Left kidney (tissue), 2 donors: ENCODE measurements around the gene CEACAM21. TPM values are rescaled to one million over a fixed set of nuclear protein-coding genes. Genes with fewer than 3 reads are reported as not detected.
A peak's percentile ranks its signal among the peaks of the same experiment; 100 is the strongest.

Experiments used
- DNase-seq: peaks from one replicate; pipeline ENCODE4 v3.0.0-alpha.2; 2013
- polyA plus RNA-seq: library from polyadenylated mRNA; unstranded; fragments of 120-200 nt; gene quantifications from one replicate; pipeline ENCODE4 v1.2.1, GENCODE V29; 2013; ENCODE audit not compliant: insufficient read length

CEACAM21 gene
- polyA plus RNA-seq, 1 donor, result 1.7 TPM

GRCh38 chr19:41584931-41585330, 9.0 kb downstream of the CEACAM21 start:
- no peak for DNase-seq

GRCh38 chr19:41586064-41586463, 10.1 kb downstream of the CEACAM21 start:
- DNase-seq, result no peak

- DNase-seq, result no peak
Measured at GRCh38 chr19:41587101-41587837, 11.3 kb downstream of the CEACAM21 start.

- DNase-seq, result no peak
Measured at GRCh38 chr19:41587838-41588210, 11.9 kb downstream of the CEACAM21 start.

- DNase-seq, result peak; percentile 53
Measured at GRCh38 chr19:41588497-41589209, 12.7 kb downstream of the CEACAM21 start.

DNA sequence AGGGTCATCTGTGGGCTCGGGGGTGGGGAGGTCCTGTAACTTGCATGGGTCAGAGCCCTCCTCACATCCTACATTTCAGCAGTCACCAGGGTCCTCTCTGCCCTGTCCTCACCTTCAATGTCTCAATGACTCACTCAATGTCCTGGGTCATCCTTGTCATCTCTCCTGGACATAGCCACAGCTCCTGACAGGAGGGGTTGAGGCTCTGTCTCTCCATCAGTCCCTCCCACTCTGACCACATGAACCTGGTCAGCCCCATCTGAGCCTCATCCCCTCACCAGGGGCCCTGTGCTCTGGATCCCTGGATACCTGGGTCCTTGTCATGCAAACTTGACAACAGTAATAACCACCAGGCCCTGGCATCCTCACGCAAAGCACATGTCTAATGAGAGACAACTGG, 13.4 kb downstream of the CEACAM21 start:
- no peak for DNase-seq

GRCh38 chr19:41590936-41591335, 15.0 kb downstream of the CEACAM21 start:
- no peak for DNase-seq

DNA sequence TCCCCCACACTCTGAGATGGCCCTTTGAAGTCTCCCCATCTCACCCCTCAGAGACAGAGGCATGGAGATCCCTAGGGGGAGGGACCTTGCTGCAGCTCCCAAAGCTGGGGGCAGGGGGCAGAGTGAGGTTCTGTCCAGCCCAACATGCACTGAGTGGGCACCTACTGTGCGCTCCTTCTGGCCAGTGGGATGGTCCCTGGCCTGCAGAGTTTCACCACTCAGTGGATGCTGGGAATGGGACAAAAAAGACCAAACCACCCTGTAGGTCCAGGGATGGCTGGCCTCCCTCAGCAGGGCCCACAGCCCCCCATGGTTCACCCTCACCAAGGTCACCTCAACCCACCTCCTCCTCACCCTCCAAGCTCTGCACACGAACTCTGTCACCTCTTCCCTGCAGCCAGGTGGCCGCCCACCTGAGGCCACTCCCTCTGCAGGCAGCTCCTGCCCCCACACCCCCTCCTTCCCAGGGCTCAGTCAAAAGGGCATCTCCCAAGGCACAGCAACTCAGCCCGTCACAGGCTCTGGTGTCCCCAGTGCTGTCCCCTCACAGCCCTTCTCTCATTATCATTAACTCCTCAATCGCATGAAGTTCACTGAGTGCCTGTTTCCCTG, 16.1 kb downstream of the CEACAM21 start:
- no peak for DNase-seq

DNA sequence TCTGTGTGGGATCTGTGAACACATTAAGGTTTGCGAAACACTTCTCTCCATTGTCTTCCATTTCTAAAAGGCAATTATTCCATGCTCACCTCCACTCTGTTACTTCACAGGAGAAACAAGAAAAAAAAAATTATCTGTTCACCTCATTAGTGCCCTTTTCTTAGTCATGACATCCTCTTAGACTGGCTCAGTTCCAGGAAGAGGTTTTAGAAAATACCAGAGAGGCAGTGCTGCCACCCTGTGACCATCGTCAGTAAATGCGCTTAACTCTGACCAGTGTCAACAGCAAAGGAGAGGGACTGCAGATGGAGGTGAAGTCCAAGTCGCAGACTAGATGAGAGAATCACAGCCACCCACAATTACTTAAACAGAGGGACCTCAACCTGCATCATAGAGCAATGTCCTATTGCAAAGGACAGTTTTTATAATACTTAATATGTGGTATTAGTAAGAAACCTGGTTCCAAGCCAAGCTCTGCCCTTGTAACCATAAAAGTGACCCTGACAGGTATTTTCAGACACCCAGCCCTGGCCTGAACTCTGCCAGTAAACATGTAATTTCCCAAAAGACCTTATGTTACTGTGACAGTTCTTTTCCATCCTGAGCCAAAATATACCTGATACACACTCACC, 19.4 kb downstream of the CEACAM21 start:
- DNase-seq, result peak; percentile 20

GRCh38 chr19:41595890-41596280, 19.9 kb downstream of the CEACAM21 start:
- DNase-seq, result no peak

DNA sequence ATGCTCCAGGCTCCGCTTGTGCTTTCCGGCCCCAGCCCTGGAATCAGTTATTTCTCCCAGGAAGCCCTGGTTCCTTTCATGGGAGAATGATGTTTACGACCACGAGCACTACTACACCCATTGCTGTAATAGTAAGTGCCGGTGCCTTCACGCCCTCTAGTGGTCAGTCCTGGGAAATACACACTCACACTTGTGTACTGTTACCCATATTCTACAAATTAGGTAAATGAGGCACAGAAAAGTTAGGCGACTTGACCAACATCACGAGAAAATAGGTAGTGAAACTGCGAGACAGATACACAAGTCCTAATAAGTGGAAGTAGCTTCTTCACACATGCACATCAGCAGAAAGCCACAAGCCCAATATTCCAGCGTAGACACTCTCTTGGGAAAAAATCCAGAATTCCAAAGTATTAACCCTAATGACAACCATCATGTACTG, 21.7 kb downstream of the CEACAM21 start:
- peak; percentile 35 for DNase-seq

GRCh38 chr19:41599175-41599966, 23.4 kb downstream of the CEACAM21 start:
- DNase-seq, result no peak

DNA sequence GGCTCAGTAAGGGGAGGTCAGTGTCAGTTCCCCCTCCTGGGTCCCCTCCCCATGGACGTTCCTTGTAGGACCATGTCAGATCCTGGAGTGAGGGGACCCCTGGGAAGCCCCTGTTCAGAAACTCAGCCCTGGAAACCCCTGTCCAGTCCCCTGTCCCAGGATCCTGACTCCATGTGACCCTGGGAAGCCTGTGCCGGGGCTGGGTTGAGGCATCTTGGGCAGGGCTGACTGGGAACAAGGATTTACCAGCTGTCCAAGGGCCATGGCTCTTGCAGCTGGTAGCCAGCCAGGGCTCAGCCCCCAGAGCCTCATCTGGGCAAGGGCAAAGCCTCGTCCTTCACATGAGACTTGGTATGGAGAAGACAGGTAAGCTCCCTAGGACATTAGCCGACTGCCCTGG, 25.8 kb downstream of the CEACAM21 start:
- no peak for DNase-seq

- no peak for DNase-seq
Measured at GRCh38 chr19:41604831-41605230, 28.9 kb downstream of the CEACAM21 start.

DNA sequence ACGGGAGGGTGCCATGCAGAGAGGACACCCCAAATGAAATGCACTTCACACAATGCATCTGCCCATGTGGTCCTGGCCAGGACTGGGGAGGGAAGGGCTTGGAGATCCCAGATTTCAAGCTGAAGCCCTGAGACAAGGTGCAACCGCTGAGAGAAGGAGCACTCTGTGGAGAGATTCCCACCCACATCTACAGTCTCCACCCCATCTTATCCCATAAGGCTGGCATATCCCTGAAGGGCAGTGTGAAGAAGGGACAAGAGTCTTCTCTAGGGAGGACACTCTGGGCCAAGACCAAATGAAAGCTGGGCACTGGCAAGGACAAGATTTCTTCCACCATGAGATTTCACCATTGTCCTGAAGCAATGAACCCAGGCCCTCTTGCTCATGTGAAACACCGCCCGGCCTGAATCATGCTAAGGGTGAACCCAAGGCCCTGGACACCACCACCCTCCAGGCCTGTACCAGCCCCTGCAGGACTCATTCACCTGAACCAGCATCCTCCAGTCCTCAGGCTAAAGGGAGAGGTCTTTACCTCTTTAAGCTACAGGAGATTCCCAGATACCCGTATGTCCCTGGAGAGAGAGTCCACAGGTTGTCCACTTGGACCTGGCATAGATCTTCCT, 30.4 kb downstream of the CEACAM21 start:
- no peak for DNase-seq

DNA sequence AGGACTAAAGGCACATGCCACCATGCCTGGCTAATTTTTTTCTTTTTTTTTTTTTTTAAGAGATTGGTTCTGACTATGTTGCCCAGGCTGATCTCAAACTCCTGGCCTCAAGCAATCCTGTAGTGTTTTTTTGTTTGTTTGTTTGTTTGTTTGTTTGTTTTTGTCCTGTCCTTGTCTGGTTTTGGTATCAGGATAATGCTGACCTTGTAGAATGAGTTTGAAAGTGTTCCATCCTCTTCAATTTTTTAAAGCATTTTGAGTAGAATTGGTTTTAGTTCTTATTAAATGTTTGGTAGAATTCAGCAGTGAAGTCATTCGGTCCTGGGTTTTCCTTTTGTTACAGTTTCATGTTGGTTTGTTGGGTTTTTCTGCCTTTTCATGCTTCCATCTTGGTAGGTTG, 31.7 kb downstream of the CEACAM21 start:
- DNase-seq, result no peak

DNA sequence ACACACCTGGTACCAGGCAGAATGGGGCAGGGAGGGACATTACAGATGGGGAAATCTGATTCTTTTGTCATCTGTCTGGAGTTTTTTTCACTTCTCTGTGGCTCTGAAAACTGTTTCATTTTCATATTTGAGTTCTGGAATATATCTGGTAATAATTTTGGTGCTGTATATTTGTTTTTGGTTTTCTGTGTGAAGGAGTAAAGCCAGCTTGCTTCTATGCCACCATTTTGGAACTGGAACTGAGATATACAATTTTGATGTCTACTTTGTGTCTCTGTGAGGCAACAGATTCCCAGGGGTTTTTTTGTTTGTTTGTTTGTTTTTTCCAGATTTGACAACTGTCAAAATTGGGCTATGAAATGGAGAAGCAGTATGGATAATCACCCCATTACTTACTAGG, 34.8 kb downstream of the CEACAM21 start:
- no peak for DNase-seq

GRCh38 chr19:41612483-41612882, 36.5 kb downstream of the CEACAM21 start:
- no peak for DNase-seq

DNA sequence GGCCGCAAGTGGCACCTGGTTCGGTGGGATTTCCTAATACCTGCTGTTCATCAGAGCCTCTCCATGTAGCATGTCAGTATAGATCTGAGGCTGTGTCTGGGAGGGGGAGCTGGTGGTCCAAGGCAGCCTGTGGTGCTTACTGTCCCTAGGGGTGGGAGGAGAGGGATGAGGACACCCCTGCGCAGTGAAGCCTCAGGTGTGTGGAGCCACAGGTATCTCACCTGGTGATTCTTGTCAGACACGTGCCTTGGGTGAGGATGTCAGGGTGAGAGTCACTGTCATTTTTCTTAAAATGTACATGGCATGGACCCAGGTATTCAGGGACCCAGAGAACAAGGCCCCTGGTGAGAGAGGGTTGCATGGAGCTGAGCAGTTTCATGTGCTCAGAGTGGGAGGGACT, 39.2 kb downstream of the CEACAM21 start:
- no peak for DNase-seq

DNA sequence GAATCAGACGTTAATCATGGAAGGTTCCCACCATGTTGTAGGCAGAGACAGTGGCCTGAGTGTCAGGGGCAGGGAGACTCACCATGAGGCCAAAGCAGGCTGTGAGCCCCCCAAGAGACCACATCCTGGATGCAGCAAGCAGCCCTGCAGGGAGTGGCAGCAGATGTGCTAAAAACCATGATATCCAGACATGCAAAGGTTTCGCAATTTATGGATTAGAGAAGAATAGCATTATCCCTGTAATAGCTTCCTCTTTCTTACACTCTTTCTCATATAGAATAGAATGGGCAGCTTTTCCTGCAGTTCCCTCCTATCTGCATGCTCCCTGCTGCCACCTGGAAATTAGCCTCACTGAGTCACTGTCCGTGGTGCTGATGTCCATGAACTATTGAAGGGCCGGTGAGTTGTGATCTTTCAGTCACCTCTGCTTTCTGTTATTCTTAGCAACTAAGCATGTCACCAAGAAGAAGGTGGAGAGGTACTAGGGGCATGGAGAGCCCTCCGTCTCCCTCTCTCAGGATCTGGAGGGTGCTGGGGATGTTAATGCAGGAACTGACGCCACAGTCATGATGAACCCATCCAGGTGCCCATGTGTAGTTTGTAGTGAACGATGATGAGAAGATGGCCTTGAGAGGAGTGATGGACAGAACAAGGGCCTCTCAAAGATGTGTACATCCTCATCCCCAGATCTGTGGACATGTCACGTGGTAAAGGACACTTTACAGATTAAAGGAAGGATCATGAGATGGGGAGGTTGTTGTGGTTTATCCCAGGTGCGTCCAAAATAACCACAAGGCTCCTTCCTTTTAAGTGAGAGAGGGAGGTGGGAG, 41.0 kb downstream of the CEACAM21 start:
- DNase-seq, result peak; percentile 50
